ENCODE data around the gene BZW1. TPM values are rescaled to one million over a fixed set of nuclear protein-coding genes. Genes with fewer than 3 reads are reported as not detected.
A peak's percentile ranks its signal among the peaks of the same experiment; 100 is the strongest.

The BZW1 gene
- total RNA-seq, 4 donors from 2014 or later = 253 to 372 (median 274) TPM

GRCh38 chr2:200850512-200851256, 39.0 kb downstream of the BZW1 start:
- no peak for ATAC-seq
- Histone ChIP-seq H3K4me1 (peaks cover 0 to 17% (median 0%) of the 10 kb centered on the region in 3 donors), H3K4me3 (no peak overlapping the region), H3K9me3 (no peaks in the 10 kb centered on the region), H3K27ac (no peak overlapping the region), H3K36me3 (peaks cover 15 to 56% of the 10 kb centered on the region in 2 donors), H3K27me3 (no peaks in the 10 kb centered on the region)
- WGBS, 2 donors (ENCODE audit: low coverage in 1 of 2) = 76 to 77% methylated on average over 9 to 13 of the region's 14 CpGs
- no peak for TF ChIP-seq POLR2A (IDR thresholded peaks at IDR 0.05)
- no peak for TF ChIP-seq CTCF (IDR thresholded peaks at IDR 0.05)
- no peak for TF ChIP-seq POLR2AphosphoS5 (IDR thresholded peaks at IDR 0.05)
- no peak for TF ChIP-seq EP300 (IDR thresholded peaks at IDR 0.05)

GRCh38 chr2:200851398-200852248, 39.9 kb downstream of the BZW1 start:
- 71 to 90% methylated on average over 3 to 4 of the region's 6 CpGs for WGBS, 2 donors (ENCODE audit: low coverage in 1 of 2)
- Histone ChIP-seq H3K4me1 (peaks cover 0 to 26% (median 0%) of the 10 kb centered on the region in 3 donors), H3K36me3 (peaks cover 23 to 65% of the 10 kb centered on the region in 2 donors), H3K9me3 (no peaks in the 10 kb centered on the region), H3K27me3 (no peaks in the 10 kb centered on the region), H3K27ac (peak overlapping the region in 1 of 4 donors; percentile 12), H3K4me3 (no peak overlapping the region)
- no peak for ATAC-seq
- TF ChIP-seq POLR2A (IDR thresholded peaks at IDR 0.05) (no peak), EP300 (IDR thresholded peaks at IDR 0.05) (no peak), POLR2AphosphoS5 (IDR thresholded peaks at IDR 0.05) (no peak), CTCF (IDR thresholded peaks at IDR 0.05) (no peak)

- Histone ChIP-seq H3K4me1 (peaks cover 0 to 36% (median 5%) of the 10 kb centered on the region in 3 donors), H3K27ac (peak overlapping the region in 1 of 4 donors; percentile 1), H3K4me3 (no peak overlapping the region), H3K9me3 (no peaks in the 10 kb centered on the region), H3K27me3 (no peaks in the 10 kb centered on the region), H3K36me3 (peaks cover 31 to 75% of the 10 kb centered on the region in 2 donors)
- no peak for ATAC-seq
- WGBS, 2 donors (ENCODE audit: low coverage in 1 of 2) = 94 to 96% methylated on average over 2 of the region's 2 CpGs
- TF ChIP-seq EP300 (IDR thresholded peaks at IDR 0.05) (no peak), CTCF (IDR thresholded peaks at IDR 0.05) (no peak), POLR2A (IDR thresholded peaks at IDR 0.05) (no peak), POLR2AphosphoS5 (IDR thresholded peaks at IDR 0.05) (no peak)
Observed at GRCh38 chr2:200852605-200853004, 40.9 kb downstream of the BZW1 start.

- TF ChIP-seq POLR2A (IDR thresholded peaks at IDR 0.05) (no peak), CTCF (IDR thresholded peaks at IDR 0.05) (no peak), POLR2AphosphoS5 (IDR thresholded peaks at IDR 0.05) (no peak), EP300 (IDR thresholded peaks at IDR 0.05) (no peak)
- 55 to 79% methylated on average over 4 to 8 of the region's 8 CpGs for WGBS, 2 donors (ENCODE audit: low coverage in 1 of 2)
- ATAC-seq = no peak
- Histone ChIP-seq H3K4me3 (no peak overlapping the region), H3K36me3 (peaks cover 40 to 86% of the 10 kb centered on the region in 2 donors), H3K4me1 (peaks cover 14 to 71% (median 20%) of the 10 kb centered on the region in 3 donors), H3K9me3 (no peaks in the 10 kb centered on the region), H3K27me3 (no peaks in the 10 kb centered on the region), H3K27ac (no peak overlapping the region)
Observed at GRCh38 chr2:200856806-200857205, 45.1 kb downstream of the BZW1 start.
